HUES48 (cell line): Measurements from ENCODE around the gene PRKN.

Source experiments
- H3K27ac ChIP-seq: one replicate; pipeline ENCODE4 v1.7.0; 2013; ENCODE audit warnings: low read depth, low read length, inconsistent platforms
- H3K27me3 ChIP-seq: 2 replicates; pipeline ENCODE4 v1.6.1; 2013; ENCODE audit warnings: mild to moderate bottlenecking, low read length; ENCODE audit not compliant: control insufficient read depth, insufficient read depth
- H3K36me3 ChIP-seq: 2 replicates; pipeline ENCODE4 v1.6.1; 2013; ENCODE audit warnings: low read length; ENCODE audit not compliant: control insufficient read depth, insufficient read depth
- H3K4me1 ChIP-seq: 2 replicates; pipeline ENCODE4 v1.6.1; 2013; ENCODE audit warnings: mild to moderate bottlenecking, low read length; ENCODE audit not compliant: control insufficient read depth, insufficient read depth
- H3K4me3 ChIP-seq: 2 replicates; pipeline ENCODE4 v1.5.1; 2013; ENCODE audit warnings: mild to moderate bottlenecking, low read depth, low read length
- H3K9ac ChIP-seq: 2 replicates; pipeline ENCODE4 v1.6.1; 2013; ENCODE audit warnings: mild to moderate bottlenecking, low read depth, low read length, moderate library complexity
- H3K9me3 ChIP-seq: 2 replicates; pipeline ENCODE4 v1.6.1; 2013; ENCODE audit warnings: low read length; ENCODE audit not compliant: control insufficient read depth, insufficient read depth

Gene PRKN

GRCh38 chr6:161410736-161411135 lies 1316.8 kb downstream of the PRKN start:
- Histone ChIP-seq H3K36me3 (no peaks in the 10 kb centered on the region), H3K9me3 (0 out of 2 replicates have a peak, but pooled peaks cover 4% of the 10 kb centered on the region), H3K4me3 (no peak overlapping the region)

GRCh38 chr6:161410076-161410475 lies 1317.5 kb downstream of the PRKN start:
- H3K4me3 ChIP-seq: no peak overlapping the region
- H3K27ac ChIP-seq: no peak overlapping the region
- no peaks in the 10 kb centered on the region for H3K27me3 ChIP-seq
- no peak overlapping the region for H3K9ac ChIP-seq
- H3K4me1 ChIP-seq: no peaks in the 10 kb centered on the region
- H3K9me3 ChIP-seq: 0 out of 2 replicates have a peak, but pooled peaks cover 4% of the 10 kb centered on the region
- H3K36me3 ChIP-seq: no peaks in the 10 kb centered on the region

More at GRCh38 chr6:161410736-161411135, 1316.8 kb downstream of the PRKN start:
- no peak overlapping the region for H3K9ac ChIP-seq
- H3K4me1 ChIP-seq: peaks cover 2% of the 10 kb centered on the region
- H3K27ac ChIP-seq: no peak overlapping the region
- no peaks in the 10 kb centered on the region for H3K27me3 ChIP-seq

GRCh38 chr6:161409353-161409752 lies 1318.2 kb downstream of the PRKN start:
- Histone ChIP-seq H3K4me1 (no peaks in the 10 kb centered on the region), H3K4me3 (no peak overlapping the region), H3K36me3 (no peaks in the 10 kb centered on the region), H3K9me3 (0 out of 2 replicates have a peak, but pooled peaks cover 4% of the 10 kb centered on the region), H3K27me3 (no peaks in the 10 kb centered on the region), H3K27ac (no peak overlapping the region), H3K9ac (no peak overlapping the region)

GRCh38 chr6:161408041-161408440 lies 1319.5 kb downstream of the PRKN start:
- Histone ChIP-seq H3K4me3 (no peak overlapping the region), H3K27ac (no peak overlapping the region)

GRCh38 chr6:161407581-161407980 lies 1320.0 kb downstream of the PRKN start:
- Histone ChIP-seq H3K36me3 (no peaks in the 10 kb centered on the region), H3K27ac (no peak overlapping the region), H3K4me1 (no peaks in the 10 kb centered on the region), H3K27me3 (no peaks in the 10 kb centered on the region), H3K9me3 (peaks cover 4% of the 10 kb centered on the region; the same call in 1 of the 2 replicates), H3K4me3 (no peak overlapping the region), H3K9ac (no peak overlapping the region)

More at GRCh38 chr6:161408041-161408440, 1319.5 kb downstream of the PRKN start:
- no peaks in the 10 kb centered on the region for H3K36me3 ChIP-seq
- no peak overlapping the region for H3K9ac ChIP-seq
- no peaks in the 10 kb centered on the region for H3K4me1 ChIP-seq
- peaks cover 4% of the 10 kb centered on the region; the same call in 1 of the 2 replicates for H3K9me3 ChIP-seq
- H3K27me3 ChIP-seq: no peaks in the 10 kb centered on the region

- Histone ChIP-seq H3K36me3 (no peaks in the 10 kb centered on the region), H3K4me1 (no peaks in the 10 kb centered on the region), H3K27me3 (no peaks in the 10 kb centered on the region), H3K27ac (no peak overlapping the region), H3K9me3 (peaks cover 4% of the 10 kb centered on the region; the same call in 1 of the 2 replicates), H3K4me3 (no peak overlapping the region), H3K9ac (no peak overlapping the region)
Measured at GRCh38 chr6:161407115-161407514, 1320.5 kb downstream of the PRKN start.

GRCh38 chr6:161406646-161407045 lies 1320.9 kb downstream of the PRKN start:
- no peaks in the 10 kb centered on the region for H3K36me3 ChIP-seq

GRCh38 chr6:161405418-161405817 lies 1322.1 kb downstream of the PRKN start:
- H3K27ac ChIP-seq: no peak overlapping the region
- no peaks in the 10 kb centered on the region for H3K36me3 ChIP-seq
- H3K9ac ChIP-seq: no peak overlapping the region

More at GRCh38 chr6:161406646-161407045, 1320.9 kb downstream of the PRKN start:
- Histone ChIP-seq H3K27ac (no peak overlapping the region), H3K9ac (no peak overlapping the region), H3K9me3 (peaks cover 4% of the 10 kb centered on the region; the same call in 1 of the 2 replicates), H3K4me1 (no peaks in the 10 kb centered on the region), H3K4me3 (no peak overlapping the region), H3K27me3 (no peaks in the 10 kb centered on the region)

GRCh38 chr6:161403717-161404116 lies 1323.8 kb downstream of the PRKN start:
- H3K4me1 ChIP-seq: no peaks in the 10 kb centered on the region
- no peak overlapping the region for H3K27ac ChIP-seq
- H3K4me3 ChIP-seq: no peak overlapping the region
- no peaks in the 10 kb centered on the region; the same call in 1 of the 2 replicates for H3K9me3 ChIP-seq
- H3K9ac ChIP-seq: no peak overlapping the region
- H3K27me3 ChIP-seq: no peaks in the 10 kb centered on the region
- H3K36me3 ChIP-seq: no peaks in the 10 kb centered on the region

More at GRCh38 chr6:161405418-161405817, 1322.1 kb downstream of the PRKN start:
- Histone ChIP-seq H3K9me3 (no peaks in the 10 kb centered on the region; the same call in 1 of the 2 replicates), H3K4me3 (no peak overlapping the region), H3K27me3 (no peaks in the 10 kb centered on the region), H3K4me1 (no peaks in the 10 kb centered on the region)

- H3K9ac ChIP-seq: no peak overlapping the region
- H3K4me3 ChIP-seq: no peak overlapping the region
- H3K27me3 ChIP-seq: no peaks in the 10 kb centered on the region
- H3K27ac ChIP-seq: no peak overlapping the region
- H3K9me3 ChIP-seq: no peaks in the 10 kb centered on the region; the same call in none of the 2 replicates
- H3K4me1 ChIP-seq: no peaks in the 10 kb centered on the region
- H3K36me3 ChIP-seq: no peaks in the 10 kb centered on the region
Measured at GRCh38 chr6:161401587-161402309, 1325.8 kb downstream of the PRKN start.

- Histone ChIP-seq H3K4me3 (no peak overlapping the region), H3K36me3 (no peaks in the 10 kb centered on the region), H3K27me3 (no peaks in the 10 kb centered on the region)
Measured at GRCh38 chr6:161400671-161401070, 1326.9 kb downstream of the PRKN start.

More at GRCh38 chr6:161400671-161401070, 1326.9 kb downstream of the PRKN start:
- Histone ChIP-seq H3K9me3 (no peaks in the 10 kb centered on the region; the same call in none of the 2 replicates), H3K4me1 (no peaks in the 10 kb centered on the region), H3K9ac (no peak overlapping the region), H3K27ac (no peak overlapping the region)
